Caco-2 (cell line): ENCODE measurements around the gene SLC12A8. TPM values are rescaled to one million over a fixed set of nuclear protein-coding genes. Genes with fewer than 3 reads are reported as not detected.

Experiments used
- BruUV-seq: library from RNA; stranded (reverse); fragments of 400-500 nt; replicated peaks from 2 replicates; lab custom pipeline; 2021; lab: Mats Ljungman, UMichigan
- CTCF ChIA-PET: fragments of 300-600 bp; sonication (Branson Sonifier 250); formaldehyde crosslinking; loops from one replicate; lab custom pipeline; 2022; ENCODE audit warnings: antibody characterized with exemption; lab: Charles Lee
- POLR2A ChIA-PET: fragments of 300-600 bp; sonication (Branson Sonifier 250); formaldehyde crosslinking; loops from one replicate; lab custom pipeline; 2022; ENCODE audit warnings: antibody characterized with exemption; lab: Charles Lee
- DNase-seq, 2 experiments: peaks; one replicate each; pipeline versions ENCODE4 v3.0.0 to v3.0.0-alpha.2; 2020 to 2022
- H3K27me3 ChIP-seq: replicated peaks from 2 replicates; pipeline ENCODE4 v1.6.0; 2011; ENCODE audit warnings: low read length; ENCODE audit not compliant: control insufficient read depth, insufficient read depth
- H3K36me3 ChIP-seq: 2 replicates; pipeline ENCODE4 v1.5.1; 2011; ENCODE audit warnings: low read length; ENCODE audit not compliant: control insufficient read depth, insufficient read depth
- H3K4me1 ChIP-seq: fragments of 250-450 bp; sonication (Bioruptor Pico); 2 replicates; pipeline ENCODE4 v1.5.1; 2020; ENCODE audit warnings: mild to moderate bottlenecking
- H3K4me3 ChIP-seq: 2 replicates; pipeline ENCODE4 v1.5.1; 2011; ENCODE audit warnings: low read depth, mild to moderate bottlenecking, control low read depth, low read length
- H3K9me3 ChIP-seq: fragments of 250-450 bp; sonication (Bioruptor Pico); 2 replicates; pipeline ENCODE4 v1.5.1; 2020; ENCODE audit warnings: mild to moderate bottlenecking, moderate library complexity
- H3K27ac Mint-ChIP-seq: one replicate; pipeline ENCODE4 v1.8.0; 2022; ENCODE audit warnings: mixed read lengths; ENCODE audit not compliant: unreplicated experiment
- H3K27me3 Mint-ChIP-seq: one replicate; pipeline ENCODE4 v1.8.0; 2022; ENCODE audit warnings: mixed read lengths; ENCODE audit not compliant: insufficient read depth, unreplicated experiment
- H3K36me3 Mint-ChIP-seq: one replicate; pipeline ENCODE4 v1.8.0; 2022; ENCODE audit warnings: mild to moderate bottlenecking, mixed read lengths; ENCODE audit not compliant: insufficient read depth, unreplicated experiment
- H3K4me1 Mint-ChIP-seq: one replicate; pipeline ENCODE4 v1.8.0; 2022; ENCODE audit warnings: low read depth, mixed read lengths; ENCODE audit not compliant: unreplicated experiment
- H3K4me3 Mint-ChIP-seq: one replicate; pipeline ENCODE4 v1.8.0; 2022; ENCODE audit warnings: mild to moderate bottlenecking, moderate library complexity, mixed read lengths; ENCODE audit not compliant: unreplicated experiment
- H3K9me3 Mint-ChIP-seq: one replicate; pipeline ENCODE4 v1.8.0; 2022; ENCODE audit warnings: mixed read lengths; ENCODE audit not compliant: unreplicated experiment
- CTCF ChIP-seq, 2 experiments: fragments of 200-600 bp in 1 of 2; IDR thresholded peaks; 1 replicate in 1 of 2; 2 replicates in 1 of 2; pipeline versions ENCODE4 v1.5.1 to v1.8.0; 2011 to 2022; ENCODE audit warnings: antibody characterized with exemption in 1 of 2, control low read depth in 1 of 2, inconsistent platforms in 1 of 2, low read depth in 1 of 2, low read length in 1 of 2, mild to moderate bottlenecking in 1 of 2, moderate library complexity in 1 of 2; ENCODE audit not compliant: insufficient read depth in 1 of 2, severe bottlenecking in 1 of 2, unreplicated experiment in 1 of 2
- intact Hi-C: fragments of 100-400 bp; cut with micrococcal nuclease; formaldehyde crosslinking; loops from one replicate; pipeline ENCODE4 v1.10.0; 2022; ENCODE audit not compliant: unreplicated experiment
- total RNA-seq: library from RNA; stranded (reverse); gene quantifications from 2 replicates; pipeline ENCODE4 v1.2.3, GENCODE V29; 2022

Gene SLC12A8
- total RNA-seq, 1 experiment from 2014 or later, result 23.3 TPM

GRCh38 chr3:125068265-125068664, 144.3 kb downstream of the SLC12A8 start:
- Histone ChIP-seq H3K4me3 (no peak overlapping the region), H3K4me1 (peaks cover 42% of the 10 kb centered on the region), H3K9me3 (no peaks in the 10 kb centered on the region), H3K27me3 (no peaks in the 10 kb centered on the region), H3K36me3 (no peaks in the 10 kb centered on the region)
- POLR2A ChIA-PET, result no interaction called here
- Mint-ChIP-seq H3K4me1 (peaks cover 34% of the 10 kb centered on the region), H3K36me3 (peaks cover 7% of the 10 kb centered on the region), H3K4me3 (no peak overlapping the region), H3K27ac (peak overlapping the region; percentile 86), H3K9me3 (peaks cover 9% of the 10 kb centered on the region), H3K27me3 (no peaks in the 10 kb centered on the region)
- DNase-seq, result no peak
- intact Hi-C loops, result loop anchor here (10.0 kb wide), 1 partner anchor 307 kb away; the partner anchor contains the start of gene ZNF148
- no peak for TF ChIP-seq CTCF (IDR thresholded peaks at IDR 0.05; ENCODE audit: insufficient read depth in 1 of 2, low read depth in 1 of 2, low read length in 1 of 2, severe bottlenecking in 1 of 2, unreplicated experiment in 1 of 2)
- BruUV-seq, result no TSS peak
- CTCF ChIA-PET, result no interaction called here

- Histone ChIP-seq H3K9me3 (no peaks in the 10 kb centered on the region), H3K4me3 (no peak overlapping the region), H3K4me1 (peaks cover 47% of the 10 kb centered on the region), H3K27me3 (no peaks in the 10 kb centered on the region), H3K36me3 (no peaks in the 10 kb centered on the region)
- peak overlapping the region; percentile 86 for H3K27ac Mint-ChIP-seq
- intact Hi-C loops, result loop anchor here (1.0 to 10.0 kb wide), 2 partner anchors 64 to 308 kb away; partner anchors contain the start of gene ZNF148
- ChIA-PET CTCF (no interaction called here), POLR2A (no interaction called here)
- H3K4me3 Mint-ChIP-seq, result peak overlapping the region; percentile 20
- no TSS peak for BruUV-seq
- TF ChIP-seq CTCF (IDR thresholded peaks at IDR 0.05; ENCODE audit: insufficient read depth in 1 of 2, low read depth in 1 of 2, low read length in 1 of 2, severe bottlenecking in 1 of 2, unreplicated experiment in 1 of 2), result no peak
- peaks cover 9% of the 10 kb centered on the region for H3K9me3 Mint-ChIP-seq
- peak; percentile 53 to 72 for DNase-seq
- H3K4me1 Mint-ChIP-seq, result peaks cover 41% of the 10 kb centered on the region
- H3K27me3 Mint-ChIP-seq, result no peaks in the 10 kb centered on the region
- H3K36me3 Mint-ChIP-seq, result peaks cover 16% of the 10 kb centered on the region
Measured at GRCh38 chr3:125067225-125067624, 145.3 kb downstream of the SLC12A8 start.

- Histone ChIP-seq H3K4me1 (peaks cover 89% of the 10 kb centered on the region), H3K4me3 (no peak overlapping the region), H3K9me3 (no peaks in the 10 kb centered on the region), H3K27me3 (no peaks in the 10 kb centered on the region), H3K36me3 (no peaks in the 10 kb centered on the region)
- Mint-ChIP-seq H3K9me3 (peaks cover 18% of the 10 kb centered on the region), H3K4me3 (peak overlapping the region; percentile 58), H3K27ac (peak overlapping the region; percentile 97), H3K27me3 (no peaks in the 10 kb centered on the region), H3K36me3 (peaks cover 29% of the 10 kb centered on the region), H3K4me1 (peaks cover 69% of the 10 kb centered on the region)
- intact Hi-C loops, result loop anchor here (1.0 to 10.0 kb wide), 7 partner anchors 9 to 312 kb away; partner anchors contain the start of gene ZNF148
- POLR2A ChIA-PET, result interaction anchor here (1.0 to 1.4 kb wide), 7 partner anchors 9 to 59 kb away, joined by 3 to 8 read pairs (median 7); no protein-coding TSS in a partner anchor
- no peak for TF ChIP-seq CTCF (IDR thresholded peaks at IDR 0.05; ENCODE audit: insufficient read depth in 1 of 2, low read depth in 1 of 2, low read length in 1 of 2, severe bottlenecking in 1 of 2, unreplicated experiment in 1 of 2)
- DNase-seq, result peak; percentile 95 to 97
- BruUV-seq, result no TSS peak
- CTCF ChIA-PET, result interaction anchor here (0.6 to 1.2 kb wide), 4 partner anchors 17 to 1019 kb away, joined by 3 to 9 read pairs (median 4); no protein-coding TSS in a partner anchor
Measured at GRCh38 chr3:125062904-125063618, 149.5 kb downstream of the SLC12A8 start.
